SK-N-SH (cell line): ENCODE data around the gene FGD1.

Source experiments
- CTCF ChIP-seq: fragments of 200-600 bp; sonication (generic); IDR thresholded peaks from 2 replicates; pipeline ENCODE4 v1.6.1; 2017; ENCODE audit warnings: antibody characterized with exemption, mild to moderate bottlenecking, moderate library complexity
- JUND ChIP-seq: IDR thresholded peaks from 2 replicates; pipeline ENCODE4 v1.4.0; 2012
- MAX ChIP-seq: IDR thresholded peaks from 2 replicates; pipeline ENCODE4 v1.4.0; 2012; ENCODE audit warnings: low read depth
- POLR2AphosphoS5 ChIP-seq: IDR thresholded peaks from 2 replicates; pipeline ENCODE4 v1.6.1; 2012; ENCODE audit warnings: low read depth, low read length
- REST ChIP-seq: IDR thresholded peaks from 2 replicates; pipeline ENCODE4 v1.6.1; 2012; ENCODE audit warnings: mild to moderate bottlenecking, low read depth, low read length, moderate library complexity
- RFX5 ChIP-seq: IDR thresholded peaks from 2 replicates; pipeline ENCODE4 v1.6.1; 2012; ENCODE audit warnings: mild to moderate bottlenecking, improper control_type of control experiment, low read length
- RXRA ChIP-seq: IDR thresholded peaks from 2 replicates; pipeline ENCODE4 v1.4.0; 2012; ENCODE audit warnings: low read depth, mild to moderate bottlenecking, borderline replicate concordance
- ZBTB33 ChIP-seq: IDR thresholded peaks from 2 replicates; pipeline ENCODE4 v1.4.0; 2012; ENCODE audit warnings: low read depth, borderline replicate concordance

- no peak for TF ChIP-seq RFX5
- TF ChIP-seq CTCF, result no peak
- no peak for TF ChIP-seq ZBTB33
- no peak for TF ChIP-seq RXRA
- no peak for TF ChIP-seq POLR2AphosphoS5
- no peak for TF ChIP-seq REST
- no peak for TF ChIP-seq MAX
- no peak for TF ChIP-seq JUND
These were observed 79.1 kb downstream of the FGD1 start for GRCh38 chrX:54416965-54417364.
